ENCODE results near the gene WDR59. TPM values are rescaled to one million over a fixed set of nuclear protein-coding genes. Genes with fewer than 3 reads are reported as not detected.

Gene WDR59
- total and polyA plus RNA-seq, 2 of the 4 experiments (the other 2 are of a cell fraction): 29.4 to 44.6 TPM

DNA sequence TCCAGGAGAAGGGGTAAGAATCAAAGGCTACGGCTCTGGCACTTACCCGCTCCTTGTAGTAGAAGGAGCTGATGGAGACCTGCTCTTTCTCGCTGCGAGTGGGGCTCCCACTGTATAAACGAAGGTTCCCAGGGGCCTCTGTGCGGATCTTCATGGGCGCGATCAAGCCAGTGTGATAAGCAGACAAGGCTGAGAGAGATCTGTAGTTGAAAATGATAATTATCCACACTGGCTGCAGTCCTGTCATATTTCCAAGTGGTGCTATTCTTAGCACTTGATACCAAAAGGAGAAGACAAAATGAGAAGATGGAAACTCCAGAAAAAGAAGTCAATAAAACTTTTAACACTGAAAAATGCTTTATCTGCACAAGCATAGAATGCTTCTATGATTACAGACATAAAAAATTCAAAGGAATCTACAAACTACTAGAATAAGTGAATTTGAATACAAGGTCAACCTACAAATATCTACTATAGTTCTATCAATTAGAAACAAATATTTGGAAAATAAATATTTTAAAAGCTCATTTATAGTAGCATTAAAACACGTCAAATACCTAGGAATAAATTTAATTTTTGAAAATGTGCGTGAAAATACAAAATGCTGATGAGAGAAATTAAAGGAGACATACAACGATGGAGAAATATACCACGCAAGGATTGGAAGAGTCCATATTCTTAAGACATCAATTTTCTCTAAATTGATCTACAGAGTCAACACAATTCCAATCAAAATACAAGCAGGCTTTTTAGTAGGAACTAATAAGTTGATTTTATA lies 80.8 kb downstream of the WDR59 start:
- WGBS, 2 experiments (ENCODE audit: extremely low coverage in 2 of 2, insufficient read length in 1 of 2): 100% methylated on average over 1 of the region's 12 CpGs; no CpG with 5 or more reads in 1 of the 2 experiments
- in situ Hi-C loops (cut with MboI; ENCODE audit: low sequenced_read_pairs): no loop called here

More for the DNA sequence above, 80.8 kb downstream of the WDR59 start:
- Histone ChIP-seq H3K27me3 (ENCODE audit: control insufficient read depth, insufficient read depth, low read length) (no peaks in the 10 kb centered on the region), H3K9me1 (ENCODE audit: insufficient read depth, low read length) (0 out of 2 replicates have a peak, but pooled peaks cover 2% of the 10 kb centered on the region), H4K5ac (ENCODE audit: low read depth, low read length) (no peak overlapping the region), H3K36me3 (ENCODE audit: control insufficient read depth, insufficient read depth, low read length) (peaks cover 31% of the 10 kb centered on the region), H3K4me3 (ENCODE audit: insufficient read depth, low read depth, low read length) (no peak overlapping the region), H2BK15ac (ENCODE audit: low read depth, low read length) (no peak overlapping the region), H3K14ac (replicated peaks; ENCODE audit: low read depth, low read length) (no peak overlapping the region), H3K79me1 (ENCODE audit: low read depth in 1 of 2, low read length in 2 of 2) (no peaks in the 10 kb centered on the region; a peak in 1 of 4 replicates), H3K23ac (ENCODE audit: low read depth, low read length) (no peak overlapping the region), H3K4me2 (ENCODE audit: low read depth, low read length) (no peak overlapping the region), H3K9me3 (ENCODE audit: control insufficient read depth, insufficient read depth, low read length) (no peaks in the 10 kb centered on the region), H2AK5ac (ENCODE audit: low read depth, low read length) (no peak overlapping the region), H2AK9ac (replicated peaks; ENCODE audit: low read depth, low read length, poor library complexity) (no peak overlapping the region), H3K27ac (ENCODE audit: insufficient read depth, low read length) (no peak overlapping the region), H2BK5ac (ENCODE audit: low read depth, low read length, poor library complexity, severe bottlenecking) (no peak overlapping the region), H3K4me1 (ENCODE audit: control insufficient read depth, insufficient read depth, low read length) (no peaks in the 10 kb centered on the region), H3K56ac (ENCODE audit: extremely low read depth, insufficient read depth, low read length) (no peak overlapping the region), H2BK120ac (ENCODE audit: low read depth, low read length) (no peak overlapping the region), H4K20me1 (ENCODE audit: insufficient read depth, low read length) (no peaks in the 10 kb centered on the region), H3K9ac (ENCODE audit: low read depth, low read length) (no peak overlapping the region), H2BK20ac (ENCODE audit: low read depth, low read length) (no peak overlapping the region), H3K18ac (ENCODE audit: low read depth, low read length) (no peak overlapping the region), H4K8ac (ENCODE audit: low read depth in 2 of 2, low read length in 2 of 2) (no peak overlapping the region), H4K91ac (ENCODE audit: insufficient read depth, low read depth, low read length) (no peak overlapping the region), H2AFZ (replicated peaks; ENCODE audit: low read length, poor library complexity) (no peak overlapping the region), H3K4ac (ENCODE audit: low read depth, low read length) (no peak overlapping the region)
- ChIA-PET POLR2A (ENCODE audit: unreplicated experiment) (no interaction called here), CTCF (interaction anchor here (0.6 kb wide), 1 partner anchor 22 kb away, joined by 4 read pairs; no protein-coding TSS in a partner anchor)
- ATAC-seq (ENCODE audit: low read depth): no peak
- no peak for TF ChIP-seq RCOR1 (IDR thresholded peaks at IDR 0.05; ENCODE audit: insufficient replicate concordance, low read length)
- TF ChIP-seq SMC3 (IDR thresholded peaks at IDR 0.05; ENCODE audit: low read depth, low read length): no peak
- TF ChIP-seq MAFK (IDR thresholded peaks at IDR 0.05; ENCODE audit: low read depth, low read length): no peak
- no peak for TF ChIP-seq RFX5 (IDR thresholded peaks at IDR 0.05; ENCODE audit: low read depth, low read length)
- TF ChIP-seq USF2 (IDR thresholded peaks at IDR 0.05; ENCODE audit: low read depth, low read length): no peak
- no peak for TF ChIP-seq CEBPB (IDR thresholded peaks at IDR 0.05; ENCODE audit: low read depth, low read length)
- TF ChIP-seq, protein P1, sequence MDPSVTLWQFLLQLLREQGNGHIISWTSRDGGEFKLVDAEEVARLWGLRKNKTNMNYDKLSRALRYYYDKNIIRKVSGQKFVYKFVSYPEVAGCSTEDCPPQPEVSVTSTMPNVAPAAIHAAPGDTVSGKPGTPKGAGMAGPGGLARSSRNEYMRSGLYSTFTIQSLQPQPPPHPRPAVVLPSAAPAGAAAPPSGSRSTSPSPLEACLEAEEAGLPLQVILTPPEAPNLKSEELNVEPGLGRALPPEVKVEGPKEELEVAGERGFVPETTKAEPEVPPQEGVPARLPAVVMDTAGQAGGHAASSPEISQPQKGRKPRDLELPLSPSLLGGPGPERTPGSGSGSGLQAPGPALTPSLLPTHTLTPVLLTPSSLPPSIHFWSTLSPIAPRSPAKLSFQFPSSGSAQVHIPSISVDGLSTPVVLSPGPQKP (IDR thresholded peaks at IDR 0.05; ENCODE audit: borderline replicate concordance, low read depth, low read length): no peak
- TF ChIP-seq BHLHE40 (IDR thresholded peaks at IDR 0.05; ENCODE audit: low read depth, low read length): no peak
- dilution Hi-C loops (cut with HindIII; ENCODE audit: low sequenced_read_pairs, unreplicated experiment) (no loop called here), intact Hi-C loops (cut with micrococcal nuclease) (no loop called here)
- no peak for DNase-seq
- no TSS peak for BruUV-seq (replicated peaks)

Measured in IMR-90 (cell line).